Cortex of kidney (tissue), 1 donor: Measurements from ENCODE around the gene MPO.

ENCODE experiments used
- DNase-seq: peaks from one replicate; lab custom pipeline; 2025; lab: John Stamatoyannopoulos, UW

The MPO gene

GRCh38 chr17:58320163-58320558 lies 39.4 kb upstream of the MPO start:
- DNase-seq, result no peak

- no peak for DNase-seq
These were observed 38.7 kb upstream of the MPO start for GRCh38 chr17:58319173-58320162.

- no peak for DNase-seq
These were observed 38.0 kb upstream of the MPO start for GRCh38 chr17:58318627-58319172.

- no peak for DNase-seq
These were observed 37.3 kb upstream of the MPO start for GRCh38 chr17:58318065-58318481.

GRCh38 chr17:58317421-58318064 lies 36.8 kb upstream of the MPO start:
- no peak for DNase-seq

GRCh38 chr17:58316260-58316960 lies 35.7 kb upstream of the MPO start:
- DNase-seq, result no peak

GRCh38 chr17:58315750-58316149 lies 35.0 kb upstream of the MPO start:
- no peak for DNase-seq

GRCh38 chr17:58315281-58315711 lies 34.6 kb upstream of the MPO start:
- no peak for DNase-seq

- DNase-seq, result no peak
These were observed 33.9 kb upstream of the MPO start for GRCh38 chr17:58314706-58315015.

- DNase-seq, result no peak
These were observed 33.3 kb upstream of the MPO start for GRCh38 chr17:58313815-58314705.

GRCh38 chr17:58312829-58313228 lies 32.1 kb upstream of the MPO start:
- DNase-seq, result no peak

GRCh38 chr17:58312021-58312630 lies 31.4 kb upstream of the MPO start:
- no peak for DNase-seq

GRCh38 chr17:58311429-58311894 lies 30.7 kb upstream of the MPO start:
- no peak for DNase-seq

GRCh38 chr17:58310511-58311428 lies 30.0 kb upstream of the MPO start:
- no peak for DNase-seq

- DNase-seq, result no peak
These were observed 29.2 kb upstream of the MPO start for GRCh38 chr17:58309918-58310259.

GRCh38 chr17:58308985-58309917 lies 28.5 kb upstream of the MPO start:
- DNase-seq, result no peak

GRCh38 chr17:58308173-58308984 lies 27.6 kb upstream of the MPO start:
- no peak for DNase-seq
